Measurements from ENCODE around the gene DPM3.
"Not testable (repeated sequence)": the region's sequence is repeated elsewhere in the genome, so short reads cannot be mapped to it uniquely, and the experiment has no call there.

The DPM3 gene

GRCh38 chr1:155124503-155125463 lies 15.5 kb downstream of the DPM3 start:
- no peak for DNase-seq

GRCh38 chr1:155123801-155124200 lies 16.5 kb downstream of the DPM3 start:
- no peak for DNase-seq

DNA sequence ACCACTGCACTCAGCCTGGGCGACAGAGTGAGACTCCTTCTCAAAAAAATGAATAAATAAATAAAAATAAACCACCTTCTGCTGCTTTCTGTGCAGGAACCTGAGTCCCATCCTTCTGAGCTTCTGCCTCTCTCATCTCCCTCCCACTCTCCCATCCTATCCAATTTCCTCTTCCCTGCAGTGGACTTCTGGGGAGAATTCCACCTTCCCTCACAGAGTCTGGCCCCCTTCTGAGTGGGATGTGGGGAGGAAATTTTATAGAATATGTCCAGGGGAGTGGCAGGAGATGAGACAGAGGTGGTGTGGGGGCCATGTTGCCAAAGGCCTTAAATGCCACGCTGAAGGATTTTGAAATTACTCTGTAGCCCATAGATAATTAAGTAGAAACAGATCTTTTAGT lies 18.0 kb downstream of the DPM3 start:
- no peak for DNase-seq

GRCh38 chr1:155121249-155121648 lies 19.1 kb downstream of the DPM3 start:
- no peak for DNase-seq

- DNase-seq: no peak
These were observed 20.1 kb downstream of the DPM3 start for GRCh38 chr1:155120253-155120652.

- not testable (repeated sequence) for DNase-seq
These were observed 22.2 kb downstream of the DPM3 start for GRCh38 chr1:155118090-155118489.

DNA sequence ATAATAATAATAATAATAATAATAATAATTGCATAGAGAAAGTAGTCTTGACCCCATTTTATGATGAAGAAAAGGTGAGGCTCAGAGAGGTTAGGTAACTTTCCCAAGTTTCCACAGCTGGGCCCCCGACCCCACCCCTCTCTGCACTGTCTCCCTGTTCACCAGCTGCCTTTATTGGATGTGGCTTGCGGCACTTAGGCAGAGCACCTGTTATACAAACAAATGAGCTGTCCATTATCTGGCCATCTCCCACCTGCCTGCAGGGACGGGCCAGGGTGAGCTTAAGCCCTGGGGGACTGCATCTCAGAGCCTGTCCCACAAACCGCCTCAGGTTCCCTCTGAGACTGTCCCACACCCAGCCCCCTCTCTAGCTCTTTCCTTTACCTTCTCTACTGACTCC lies 22.7 kb downstream of the DPM3 start:
- DNase-seq: no peak

- no peak for DNase-seq
These were observed 24.1 kb downstream of the DPM3 start for GRCh38 chr1:155116113-155116764.

- DNase-seq: no peak
These were observed 26.8 kb downstream of the DPM3 start for GRCh38 chr1:155113450-155113980.

GRCh38 chr1:155110826-155111225 lies 29.5 kb downstream of the DPM3 start:
- DNase-seq: no peak

GRCh38 chr1:155110381-155110780 lies 29.9 kb downstream of the DPM3 start:
- no peak for DNase-seq

- DNase-seq: no peak
These were observed 32.0 kb downstream of the DPM3 start for GRCh38 chr1:155108296-155108695.

DNA sequence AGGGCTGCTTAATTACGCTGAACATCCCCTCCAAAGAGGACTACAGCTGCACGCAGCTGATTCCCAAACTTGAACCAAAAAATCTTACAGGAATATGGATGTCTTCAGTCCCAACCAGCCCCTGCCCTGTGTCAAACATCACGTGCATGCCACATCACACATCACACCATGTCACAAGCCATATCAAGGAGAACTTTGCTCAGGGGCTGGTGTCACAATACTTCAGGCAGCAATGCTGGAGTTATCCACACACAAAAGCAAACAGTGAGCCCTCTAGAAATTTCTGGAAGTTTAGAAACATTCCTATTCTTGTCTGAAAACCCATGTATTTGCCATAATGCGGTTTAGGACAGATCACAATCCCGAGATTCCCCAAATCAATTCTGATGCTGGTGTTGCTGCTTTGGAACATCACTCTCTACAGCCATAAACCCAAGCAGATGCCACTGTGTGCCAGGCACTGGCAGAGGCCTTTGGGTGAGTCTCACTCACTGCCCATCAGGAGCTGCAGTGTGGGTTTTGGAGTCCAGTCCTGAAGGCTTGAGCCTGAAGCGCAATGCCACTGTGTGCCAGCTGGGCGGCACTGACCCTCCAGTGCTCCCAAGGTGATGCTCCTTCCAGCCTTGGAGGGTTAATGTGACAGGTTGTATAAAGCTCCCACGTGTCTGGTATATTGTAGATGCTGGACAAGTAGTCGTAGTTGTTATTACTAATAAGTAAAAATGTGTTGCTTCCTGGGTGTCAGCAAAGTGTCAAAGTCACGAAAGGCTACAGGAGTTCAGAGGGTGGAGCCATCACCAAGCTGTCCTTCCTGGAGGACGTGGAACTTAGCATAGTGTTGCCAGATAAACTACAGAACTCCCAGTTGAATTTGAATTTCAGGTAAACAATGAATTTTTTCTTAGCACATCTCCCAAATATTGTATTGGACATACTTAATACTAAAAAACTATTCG lies 32.7 kb downstream of the DPM3 start:
- no peak for DNase-seq

GRCh38 chr1:155106862-155107261 lies 33.5 kb downstream of the DPM3 start:
- DNase-seq: no peak

GRCh38 chr1:155105604-155106011 lies 34.7 kb downstream of the DPM3 start:
- no peak for DNase-seq

GRCh38 chr1:155104605-155105534 lies 35.5 kb downstream of the DPM3 start:
- DNase-seq: no peak

DNA sequence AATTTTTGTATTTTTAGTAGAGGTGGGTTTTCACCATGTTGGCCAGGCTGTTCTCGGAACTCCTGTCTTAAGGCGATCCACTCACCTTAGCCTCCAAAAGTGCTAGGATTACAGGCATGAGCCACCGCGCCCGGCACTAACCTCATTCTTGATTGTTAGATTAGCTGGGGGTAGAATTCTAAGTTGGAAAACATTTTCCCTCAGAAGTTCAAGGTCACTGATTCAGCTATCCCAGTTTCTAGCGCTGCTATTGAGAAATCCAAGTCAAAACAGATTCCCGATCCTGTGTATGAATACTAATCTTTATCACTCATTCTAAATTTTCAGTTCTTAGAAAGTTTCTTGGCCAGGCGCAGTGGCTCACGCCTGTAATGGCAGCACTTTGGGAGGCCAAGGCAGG lies 37.0 kb downstream of the DPM3 start:
- no peak for DNase-seq

DNA sequence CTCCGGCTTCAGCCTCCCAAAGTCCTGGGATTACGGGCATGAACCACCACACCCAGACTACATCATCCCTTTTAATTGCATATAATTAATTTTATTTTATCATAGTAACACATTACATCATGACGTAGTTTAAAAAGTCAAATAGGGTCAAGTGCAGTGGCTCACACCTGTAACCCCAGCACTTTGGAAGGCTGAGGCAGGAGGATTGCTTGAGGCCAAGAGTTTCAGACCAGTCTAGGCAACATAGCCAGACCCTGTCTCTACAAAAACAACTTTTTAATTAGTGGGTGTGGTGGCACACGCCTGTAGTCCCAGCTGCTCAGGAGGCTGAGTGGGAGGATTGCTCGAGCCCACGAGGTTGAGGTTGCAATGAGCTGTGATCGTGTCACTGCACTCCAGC lies 41.0 kb downstream of the DPM3 start:
- no peak for DNase-seq

- no peak for DNase-seq
These were observed 45.7 kb downstream of the DPM3 start for GRCh38 chr1:155094622-155094948.

DNA sequence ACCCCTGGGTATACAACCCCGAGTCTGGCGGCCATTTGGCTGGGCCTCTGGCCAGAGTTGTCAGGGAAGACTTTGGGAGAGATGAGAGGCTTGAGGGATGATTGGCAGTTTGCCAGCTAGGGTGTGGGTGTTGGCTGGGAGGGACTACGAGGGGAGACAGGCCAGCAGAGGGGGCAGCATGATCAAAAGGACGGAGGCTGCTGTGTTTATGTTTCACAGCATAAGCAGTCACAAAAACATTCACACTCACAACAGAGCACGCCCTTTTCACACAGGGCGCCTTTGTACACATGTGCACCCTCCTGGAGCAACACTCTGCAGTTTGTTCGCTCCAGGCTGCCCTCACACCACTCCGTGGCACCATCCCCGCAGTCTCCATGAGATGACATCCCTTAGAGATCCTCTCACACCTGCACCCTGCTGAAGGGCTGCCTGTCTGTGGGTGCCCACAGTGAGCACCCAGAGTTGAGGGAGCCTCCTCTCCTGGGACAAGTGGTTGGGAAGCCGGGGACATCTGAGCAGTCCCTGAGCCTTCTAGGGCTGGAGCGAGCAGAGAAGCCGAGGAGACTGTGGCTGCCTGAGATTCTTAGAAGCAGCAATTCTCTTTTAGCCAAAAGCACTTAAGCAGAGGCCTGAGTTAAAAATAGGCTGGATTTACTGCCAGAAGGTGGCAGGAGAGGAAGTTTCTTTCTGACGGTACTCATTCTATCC lies 46.3 kb downstream of the DPM3 start:
- DNase-seq: peak; percentile 28 to 36

DNA sequence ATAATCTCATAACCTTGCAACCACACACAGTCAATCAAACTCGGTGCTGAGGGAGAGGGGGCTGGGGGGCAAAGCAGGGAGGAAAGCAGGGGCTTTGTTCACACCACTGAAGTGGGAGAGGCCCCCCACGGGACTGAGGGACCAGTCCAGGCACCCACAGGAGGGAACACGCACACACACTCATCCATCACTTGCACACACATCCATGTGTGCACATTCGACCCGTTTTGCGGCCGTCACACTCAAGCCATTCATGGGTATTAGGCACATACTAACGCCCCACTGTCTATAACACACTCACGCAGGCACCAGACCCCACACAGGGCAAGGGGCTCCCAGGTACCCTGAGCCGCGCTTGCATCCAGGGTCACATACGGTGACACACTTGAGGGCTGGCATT lies 47.7 kb downstream of the DPM3 start:
- no peak for DNase-seq
